GM21390 (cell line): ENCODE measurements around the gene GNPTAB.
"Not testable (repeated sequence)": the region's sequence is repeated elsewhere in the genome, so short reads cannot be mapped to it uniquely, and the experiment has no call there.

ENCODE experiments used
- ATAC-seq: cut with Tn5 transposase; IDR thresholded peaks from one replicate; pipeline ENCODE4 v1.9.1; 2021; ENCODE audit not compliant: unreplicated experiment

Gene GNPTAB

GRCh38 chr12:101830367-101831325 is at the start of gene GNPTAB:
GNPTAB (minus strand) TSS chr12:101830959; CDS start chr12:101830675, 284 bp downstream.
- peak; percentile 86 for ATAC-seq

GRCh38 chr12:101878243-101878821 is 47.6 kb upstream of the GNPTAB start:
- ATAC-seq: no peak

GRCh38 chr12:101877806-101878242 is 47.1 kb upstream of the GNPTAB start:
- peak; percentile 22 for ATAC-seq

- ATAC-seq: peak; percentile 78
These were observed 46.4 kb upstream of the GNPTAB start, which contains the start of gene DRAM1 for GRCh38 chr12:101876861-101877805. DRAM1 (plus strand) TSS chr12:101877580; CDS start chr12:101877790, 210 bp downstream.

DNA sequence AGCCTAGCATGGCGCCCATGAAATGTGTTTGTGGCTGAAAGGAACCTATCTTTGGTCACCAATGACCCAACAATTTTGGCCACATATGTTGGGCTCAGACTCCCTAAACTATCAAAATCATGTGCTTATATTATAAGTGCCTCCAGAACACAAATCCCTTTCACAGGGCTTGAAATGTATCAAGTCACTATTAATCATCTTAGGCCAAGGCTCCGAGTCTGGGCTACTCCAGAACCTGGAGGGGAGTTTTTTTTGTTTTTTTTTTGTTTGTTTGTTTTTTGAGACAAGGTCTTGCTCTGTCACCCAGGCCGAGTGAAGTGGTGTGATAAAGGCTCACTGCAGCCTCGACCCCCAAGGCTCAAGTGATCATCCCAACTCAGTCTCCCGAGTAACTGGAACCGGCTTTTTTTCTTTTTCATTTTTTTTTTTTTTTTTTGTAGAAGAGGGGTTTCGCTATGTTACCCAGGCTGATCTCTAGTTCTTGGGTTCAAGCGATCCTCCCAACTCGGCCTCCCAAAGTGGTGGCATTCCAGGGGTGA is 45.6 kb upstream of the GNPTAB start:
- ATAC-seq: no peak

DNA sequence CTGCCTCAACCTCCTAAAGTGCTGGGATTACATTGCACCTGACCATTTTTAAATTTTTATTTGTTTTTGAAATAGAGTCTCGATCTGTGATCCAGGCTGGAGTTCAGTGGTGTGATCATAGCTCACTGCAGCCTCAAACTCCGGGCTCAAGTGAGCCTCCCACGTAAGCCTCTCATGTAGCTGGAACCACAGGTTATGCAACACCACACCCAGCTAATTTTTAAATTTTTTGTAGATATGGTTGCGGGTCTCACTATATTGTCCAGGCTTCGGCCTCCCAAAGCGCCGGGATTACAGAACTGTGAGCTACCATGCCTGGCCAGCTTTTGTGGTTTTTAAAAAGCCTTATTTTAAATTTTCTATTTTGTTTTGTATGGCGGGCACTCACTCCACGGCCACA is 44.4 kb upstream of the GNPTAB start:
- no peak for ATAC-seq

GRCh38 chr12:101870925-101871324 is 40.2 kb upstream of the GNPTAB start:
- no peak for ATAC-seq

DNA sequence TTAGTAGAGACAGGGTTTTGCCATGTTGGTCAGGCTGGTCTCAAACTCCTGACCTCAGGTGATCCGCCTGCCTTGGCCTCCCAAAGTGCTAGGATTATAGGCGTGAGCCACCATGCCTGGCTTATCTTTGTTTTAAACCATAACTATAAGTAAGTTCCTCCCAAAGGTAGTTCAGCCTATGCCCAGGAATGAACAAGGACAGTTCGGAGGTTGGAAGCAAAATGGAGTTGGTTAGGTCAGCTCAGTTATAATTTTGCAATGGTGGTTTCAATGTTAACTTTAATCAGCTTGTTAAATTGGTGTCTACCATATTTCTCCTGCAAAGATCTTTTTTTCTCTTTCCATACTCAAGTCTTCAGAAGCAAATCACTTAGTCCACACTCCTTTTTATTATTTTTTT is 36.9 kb upstream of the GNPTAB start:
- ATAC-seq: not testable (repeated sequence)

DNA sequence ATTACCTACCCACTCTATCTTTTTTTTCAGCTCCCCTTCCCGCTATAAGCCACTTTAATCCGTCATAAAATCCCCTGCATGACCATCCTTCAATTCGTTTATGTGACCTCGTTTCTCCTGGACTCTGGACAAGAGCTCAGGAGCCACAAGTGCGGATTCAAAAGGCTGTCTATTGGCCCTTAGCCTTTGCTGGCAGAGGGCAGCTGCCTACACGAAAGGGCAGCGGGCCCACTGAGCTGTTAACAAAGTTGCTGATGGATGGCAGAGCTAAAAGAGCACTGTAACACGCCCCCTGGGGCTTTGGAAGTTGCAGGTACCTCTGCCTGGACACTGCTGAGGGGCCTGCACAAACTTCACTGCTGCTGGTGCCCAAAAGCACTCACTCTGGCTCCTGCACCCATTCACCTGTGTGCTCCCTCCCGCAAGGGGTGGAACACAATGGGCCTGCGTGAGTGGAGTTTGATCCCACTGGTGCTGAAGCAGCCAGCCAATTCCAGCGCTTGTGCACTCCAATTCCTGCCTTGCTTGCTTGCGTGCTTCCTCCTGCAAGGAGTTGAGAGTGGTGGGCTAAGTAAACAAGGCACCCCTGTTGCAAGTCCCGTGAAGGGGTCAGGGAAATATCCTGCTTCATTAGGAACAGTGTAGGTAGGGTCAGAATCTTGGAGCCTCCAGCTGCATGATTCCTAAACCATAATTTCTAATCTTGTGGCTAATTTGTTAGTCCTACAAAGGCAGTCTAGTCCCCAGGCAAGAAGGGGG is 36.0 kb upstream of the GNPTAB start:
- no peak for ATAC-seq

- ATAC-seq: no peak
These were observed 33.2 kb upstream of the GNPTAB start for GRCh38 chr12:101863981-101864380.

- ATAC-seq: no peak
These were observed 31.5 kb upstream of the GNPTAB start for GRCh38 chr12:101862245-101862644.

DNA sequence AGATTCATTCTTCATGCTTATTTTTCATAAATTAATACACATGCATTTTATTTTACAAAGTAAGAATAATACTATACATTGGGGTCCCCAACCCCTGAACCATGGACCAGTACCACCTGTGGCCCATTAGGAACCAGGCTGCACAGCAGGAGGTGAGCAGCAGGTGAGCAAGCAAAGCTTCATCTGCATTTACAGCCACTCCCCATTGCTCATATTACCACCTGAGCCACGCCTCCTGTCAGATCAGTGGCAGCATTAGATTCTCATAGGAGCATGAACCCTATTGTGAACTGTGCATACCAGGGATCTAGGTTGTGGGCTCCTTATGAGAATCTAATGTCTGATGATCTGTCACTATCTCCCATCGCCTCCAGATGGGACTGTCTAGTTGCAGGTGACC is 30.9 kb upstream of the GNPTAB start:
- ATAC-seq: not testable (repeated sequence)

- ATAC-seq: peak; percentile 39
These were observed 29.2 kb upstream of the GNPTAB start for GRCh38 chr12:101859664-101860607.

- ATAC-seq: no peak
These were observed 27.6 kb upstream of the GNPTAB start for GRCh38 chr12:101858361-101858760.

- peak; percentile 41 for ATAC-seq
These were observed 26.3 kb upstream of the GNPTAB start for GRCh38 chr12:101857043-101857558.

DNA sequence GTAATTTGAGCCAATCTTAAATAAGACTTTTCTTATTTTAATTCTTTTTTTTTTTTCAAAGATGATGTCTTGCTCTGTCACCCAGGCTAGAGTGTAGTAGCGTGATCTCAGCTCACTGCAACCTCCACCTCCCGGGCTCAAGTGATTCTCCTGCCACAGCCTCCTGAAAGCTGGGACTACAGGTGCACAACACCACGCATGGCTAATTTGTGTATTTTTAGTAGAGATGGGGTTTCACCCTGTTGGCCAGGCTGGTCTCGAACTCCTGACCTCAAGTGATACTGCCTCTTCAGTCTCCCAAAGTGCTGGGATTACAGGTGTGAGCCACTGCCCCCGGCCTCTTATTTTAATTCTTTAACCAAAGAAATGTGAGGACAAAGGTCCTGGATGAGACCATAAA is 25.9 kb upstream of the GNPTAB start:
- peak; percentile 26 for ATAC-seq

GRCh38 chr12:101855976-101856375 is 25.2 kb upstream of the GNPTAB start:
- ATAC-seq: no peak

GRCh38 chr12:101855364-101855884 is 24.7 kb upstream of the GNPTAB start:
- no peak for ATAC-seq
